Esophagus squamous epithelium (tissue), 4 donors: ENCODE results near the gene AIG1.

Experiments
- CTCF ChIP-seq, 6 experiments: fragments of 450-650 bp in 4 of 6; fragments of 200-600 bp in 2 of 6; sonication (generic) in 2 of 6; IDR thresholded peaks; one replicate each; pipeline ENCODE4 v1.5.1; 2016 to 2019; ENCODE audit warnings: antibody characterized with exemption in 6 of 6, mild to moderate bottlenecking in 4 of 6, moderate library complexity in 4 of 6
- POLR2A ChIP-seq, 4 donors: fragments of 450-650 bp; IDR thresholded peaks; one replicate each; pipeline ENCODE4 v1.6.1; 2017; ENCODE audit warnings: antibody characterized with exemption in 4 of 4, mild to moderate bottlenecking in 4 of 4, moderate library complexity in 3 of 4

GRCh38 chr6:143215771-143216170, 155.1 kb downstream of the AIG1 start:
- TF ChIP-seq CTCF (IDR thresholded peaks at IDR 0.05) (no peak), POLR2A (IDR thresholded peaks at IDR 0.05) (no peak)
